SU-DHL-6 (cell line): Measurements from ENCODE around the gene VEGFB.

ENCODE experiments used
- H2AFZ ChIP-seq: fragments of 200-600 bp; sonication (generic); 2 replicates; pipeline ENCODE4 v1.6.1; 2014; ENCODE audit warnings: low read depth, mild to moderate bottlenecking, moderate library complexity, mixed read lengths, antibody characterized with exemption, low read length; ENCODE audit not compliant: severe bottlenecking
- H3F3A ChIP-seq: fragments of 200-600 bp; shearing (Covaris generic); 2 replicates; pipeline ENCODE4 v1.6.0; 2016; ENCODE audit warnings: antibody characterized with exemption, mild to moderate bottlenecking; ENCODE audit not compliant: insufficient read depth
- H3K27ac ChIP-seq: fragments of 200-600 bp; sonication (generic); 2 replicates; pipeline ENCODE4 v1.5.1; 2016; ENCODE audit warnings: low read depth, mild to moderate bottlenecking, low read length, moderate library complexity, mixed read lengths
- H3K27me3 ChIP-seq: fragments of 200-600 bp; sonication (generic), shearing (Covaris generic); 2 replicates; pipeline ENCODE4 v1.6.0; 2014; ENCODE audit warnings: mild to moderate bottlenecking, low read length
- H3K36me3 ChIP-seq: fragments of 200-600 bp; sonication (generic); 2 replicates; pipeline ENCODE4 v1.6.1; 2014; ENCODE audit warnings: mild to moderate bottlenecking, low read length, mixed read lengths
- H3K4me2 ChIP-seq: fragments of 300-600, 200-600 bp; shearing (Covaris generic), sonication (generic); 2 replicates; pipeline ENCODE4 v1.6.0; 2014; ENCODE audit warnings: low read length, low read depth, mild to moderate bottlenecking; ENCODE audit not compliant: poor library complexity, severe bottlenecking
- H3K4me3 ChIP-seq: fragments of 200-600 bp; sonication (generic); 2 replicates; pipeline ENCODE4 v1.5.1; 2014; ENCODE audit warnings: antibody characterized with exemption, low read length, mild to moderate bottlenecking, mixed read lengths; ENCODE audit not compliant: insufficient read depth, poor library complexity, severe bottlenecking
- H3K79me2 ChIP-seq: fragments of 200-600 bp; sonication (generic); 2 replicates; pipeline ENCODE4 v1.6.1; 2014; ENCODE audit warnings: mild to moderate bottlenecking, low read length, moderate library complexity; ENCODE audit not compliant: insufficient read depth
- H3K9ac ChIP-seq: fragments of 200-600 bp; sonication (generic); 2 replicates; pipeline ENCODE4 v1.7.0; 2014; ENCODE audit warnings: mild to moderate bottlenecking, low read length
- H3K9me2 ChIP-seq: fragments of 200-600 bp; sonication (generic); replicated peaks from 2 replicates; pipeline ENCODE4 v1.6.1; 2014; ENCODE audit warnings: low read length; ENCODE audit not compliant: insufficient read depth
- H3K9me3 ChIP-seq: fragments of 200-600 bp; sonication (generic); 2 replicates; pipeline ENCODE4 v1.6.1; 2014; ENCODE audit warnings: low read length, mixed read lengths; ENCODE audit not compliant: insufficient read depth
- H4K20me1 ChIP-seq: fragments of 200-600 bp; sonication (generic); 2 replicates; pipeline ENCODE4 v1.6.1; 2014; ENCODE audit warnings: low read depth, mild to moderate bottlenecking, antibody characterized with exemption, low read length, moderate library complexity, mixed read lengths
- CTCF ChIP-seq: fragments of 200-600 bp; sonication (generic); IDR thresholded peaks from one replicate; pipeline ENCODE4 v1.5.1; 2017; ENCODE audit warnings: antibody characterized with exemption, mild to moderate bottlenecking, low read length, moderate library complexity; ENCODE audit not compliant: insufficient read depth, poor library complexity, severe bottlenecking
- EZH2phosphoT487 ChIP-seq: fragments of 200-600 bp; sonication (generic), shearing (Covaris generic); conservative IDR thresholded peaks from 2 replicates; pipeline ENCODE4 v1.6.1; 2018; ENCODE audit warnings: mild to moderate bottlenecking, antibody characterized with exemption, low read length, moderate library complexity, mixed read lengths

Gene VEGFB

GRCh38 chr11:64268893-64269539, 34.6 kb downstream of the VEGFB start:
- H3K79me2 ChIP-seq = 0 out of 2 replicates have a peak, but pooled peaks cover 6% of the 10 kb centered on the region
- H3K27ac ChIP-seq = peak overlapping the region; percentile 88
- no peaks in the 10 kb centered on the region for H3K36me3 ChIP-seq
- H4K20me1 ChIP-seq = no peaks in the 10 kb centered on the region
- no peaks in the 10 kb centered on the region for H3K9me3 ChIP-seq
- H2AFZ ChIP-seq = peak overlapping the region; percentile 52
- H3K9ac ChIP-seq = peak overlapping the region; percentile 92
- H3K9me2 ChIP-seq = no peaks in the 10 kb centered on the region
- H3K27me3 ChIP-seq = no peaks in the 10 kb centered on the region
- H3K4me3 ChIP-seq = peak overlapping the region; percentile 84
- peaks cover 15% of the 10 kb centered on the region; the same call in 1 of the 2 replicates for H3F3A ChIP-seq
- TF ChIP-seq CTCF = no peak
- no peak for TF ChIP-seq EZH2phosphoT487
- peak overlapping the region; percentile 91 for H3K4me2 ChIP-seq

- Histone ChIP-seq H2AFZ (peak overlapping the region; percentile 52), H3F3A (peaks cover 15% of the 10 kb centered on the region; the same call in 1 of the 2 replicates), H3K9me3 (no peaks in the 10 kb centered on the region)
Observed at GRCh38 chr11:64269540-64270220, 35.3 kb downstream of the VEGFB start.

GRCh38 chr11:64275031-64275800, 40.8 kb downstream of the VEGFB start:
- H3K36me3 ChIP-seq = no peaks in the 10 kb centered on the region
- H4K20me1 ChIP-seq = no peaks in the 10 kb centered on the region

More at GRCh38 chr11:64269540-64270220, 35.3 kb downstream of the VEGFB start:
- TF ChIP-seq CTCF (no peak), EZH2phosphoT487 (no peak)
- H3K27ac ChIP-seq = peak overlapping the region; percentile 88
- peak overlapping the region; percentile 92 for H3K9ac ChIP-seq
- peak overlapping the region; percentile 87 for H3K4me3 ChIP-seq
- 0 out of 2 replicates have a peak, but pooled peaks cover 6% of the 10 kb centered on the region for H3K79me2 ChIP-seq
- H3K36me3 ChIP-seq = no peaks in the 10 kb centered on the region
- H4K20me1 ChIP-seq = no peaks in the 10 kb centered on the region
- H3K27me3 ChIP-seq = no peaks in the 10 kb centered on the region
- no peaks in the 10 kb centered on the region for H3K9me2 ChIP-seq
- peak overlapping the region; percentile 91 for H3K4me2 ChIP-seq

More at GRCh38 chr11:64275031-64275800, 40.8 kb downstream of the VEGFB start:
- Histone ChIP-seq H3K9me2 (no peaks in the 10 kb centered on the region), H2AFZ (no peak overlapping the region), H3K9ac (no peak overlapping the region), H3K9me3 (no peaks in the 10 kb centered on the region), H3K4me2 (no peak overlapping the region), H3F3A (peaks cover 13% of the 10 kb centered on the region; the same call in 1 of the 2 replicates), H3K4me3 (no peak overlapping the region), H3K27me3 (no peaks in the 10 kb centered on the region), H3K79me2 (no peaks in the 10 kb centered on the region), H3K27ac (no peak overlapping the region)
- TF ChIP-seq EZH2phosphoT487 (no peak), CTCF (no peak)
